ENCODE measurements around the gene CWC15. TPM values are rescaled to one million over a fixed set of nuclear protein-coding genes. Genes with fewer than 3 reads are reported as not detected.
"Not testable (repeated sequence)": the region's sequence is repeated elsewhere in the genome, so short reads cannot be mapped to it uniquely, and the experiment has no call there.

CWC15 gene
- total RNA-seq, 4 donors from 2014 or later, result 11.5 to 67.2 (median 56.9) TPM

GRCh38 chr11:94920311-94920710 is 53.0 kb downstream of the CWC15 start:
- Histone ChIP-seq H3K27ac (no peak overlapping the region), H3K36me3 (no peaks in the 10 kb centered on the region), H3K4me1 (no peaks in the 10 kb centered on the region), H3K9me3 (no peaks in the 10 kb centered on the region), H3K27me3 (no peaks in the 10 kb centered on the region), H3K4me3 (no peak overlapping the region)
- intact Hi-C loops (cut with DNase I; ENCODE audit: low total_unique reads), result no loop called here
- TF ChIP-seq POLR2A (IDR thresholded peaks at IDR 0.05), result no peak
- no peak for TF ChIP-seq CTCF (IDR thresholded peaks at IDR 0.05)
- no peak for DNase-seq

- intact Hi-C loops (cut with DNase I; ENCODE audit: low total_unique reads); H3K4me1 ChIP-seq; H3K27ac ChIP-seq; H3K9me3 ChIP-seq; H3K27me3 ChIP-seq; DNase-seq; H3K36me3 ChIP-seq; H3K4me3 ChIP-seq: not testable (repeated sequence)
Observed at GRCh38 chr11:94913718-94914394, 59.5 kb downstream of the CWC15 start.

- Histone ChIP-seq H3K27ac (no peak overlapping the region), H3K27me3 (no peaks in the 10 kb centered on the region), H3K4me3 (no peak overlapping the region), H3K4me1 (no peaks in the 10 kb centered on the region), H3K36me3 (no peaks in the 10 kb centered on the region), H3K9me3 (no peaks in the 10 kb centered on the region)
- intact Hi-C loops (cut with DNase I; ENCODE audit: low total_unique reads), result no loop called here
- DNase-seq, result no peak
- TF ChIP-seq CTCF (IDR thresholded peaks at IDR 0.05) (no peak), POLR2A (IDR thresholded peaks at IDR 0.05) (no peak)
Observed at GRCh38 chr11:94912806-94913205, 60.5 kb downstream of the CWC15 start.

Other genes starting within 250 kb of the CWC15 start
- 100 to 1,000 TPM in 1 of 4 donors, 10 to 100 TPM in 3; 20.6 to 107 (median 41.5) TPM for gene AMOTL1, start 205.2 kb downstream of the CWC15 start, total RNA-seq
- 1 to 10 TPM in 1 of 4 donors, under 1 TPM in 2, not detected in 1; under 0.01 to 1.9 (median 0.70) TPM for gene KDM4D, start 153 bp upstream of the CWC15 start, total RNA-seq
- not detected for gene KDM4E, start 51.7 kb upstream of the CWC15 start, total RNA-seq
- gene KDM4F, start 75.9 kb upstream of the CWC15 start, total RNA-seq, result not detected
- 10 to 100 TPM; 24.3 to 70.6 (median 32.9) TPM for gene SRSF8, start 93.4 kb upstream of the CWC15 start, total RNA-seq
- 10 to 100 TPM; 35.0 to 82.9 (median 60.0) TPM for gene ENDOD1, start 116.3 kb upstream of the CWC15 start, total RNA-seq

Measured in uterus (tissue), 4 donors.